NCI-H2227 treated with DMSO at 0.1 percent for 48 hours (cell line): ENCODE results near the gene PRDM9.
"Not testable (repeated sequence)": the region's sequence is repeated elsewhere in the genome, so short reads cannot be mapped to it uniquely, and the experiment has no call there.

Source experiments
- DNase-seq: peaks from one replicate; lab custom pipeline; 2025; lab: John Stamatoyannopoulos, UW

The PRDM9 gene

GRCh38 chr5:23527216-23527920 is 20.0 kb downstream of the PRDM9 start:
- not testable (repeated sequence) for DNase-seq

- DNase-seq: no peak
Observed at GRCh38 chr5:23528677-23529076, 21.3 kb downstream of the PRDM9 start.

GRCh38 chr5:23530571-23530970 is 23.2 kb downstream of the PRDM9 start:
- no peak for DNase-seq

GRCh38 chr5:23571059-23571458 is 63.6 kb downstream of the PRDM9 start:
- DNase-seq: no peak
